Loucy (cell line): ENCODE results near the gene HIRA.

Experiments
- H2AFZ ChIP-seq: fragments of 200-600 bp; sonication (generic); 2 replicates; pipeline ENCODE4 v1.6.0; 2016; ENCODE audit warnings: antibody characterized with exemption, mild to moderate bottlenecking, low read length, moderate library complexity
- H3F3A ChIP-seq: fragments of 200-600 bp; 2 replicates; pipeline ENCODE4 v1.6.0; 2016; ENCODE audit warnings: antibody characterized with exemption, low read depth, mild to moderate bottlenecking
- H3K27me3 ChIP-seq: fragments of 200-600 bp; sonication (generic); 2 replicates; pipeline ENCODE4 v1.6.1; 2014; ENCODE audit warnings: low read length, mild to moderate bottlenecking; ENCODE audit not compliant: insufficient read depth, poor library complexity, severe bottlenecking
- H3K36me3 ChIP-seq: fragments of 200-600 bp; sonication (generic); 2 replicates; pipeline ENCODE4 v1.6.1; 2016; ENCODE audit warnings: low read length; ENCODE audit not compliant: insufficient read depth
- H3K4me1 ChIP-seq: fragments of 200-600 bp; sonication (generic); 2 replicates; pipeline ENCODE4 v1.5.1; 2014; ENCODE audit warnings: low read length, mild to moderate bottlenecking; ENCODE audit not compliant: insufficient read depth, poor library complexity, severe bottlenecking
- H3K4me2 ChIP-seq: fragments of 200-600 bp; sonication (generic); 2 replicates; pipeline ENCODE4 v1.6.0; 2014; ENCODE audit warnings: antibody characterized with exemption, low read length, low read depth, mild to moderate bottlenecking; ENCODE audit not compliant: poor library complexity, severe bottlenecking
- H3K4me3 ChIP-seq: fragments of 200-600 bp; sonication (generic); 2 replicates; pipeline ENCODE4 v1.5.1; 2014; ENCODE audit warnings: low read length, mild to moderate bottlenecking, mixed read lengths; ENCODE audit not compliant: poor library complexity, severe bottlenecking
- H3K79me2 ChIP-seq: fragments of 200-600 bp; sonication (generic); 2 replicates; pipeline ENCODE4 v1.6.1; 2014; ENCODE audit warnings: low read length; ENCODE audit not compliant: insufficient read depth
- H3K9ac ChIP-seq: fragments of 200-600 bp; sonication (generic); 2 replicates; pipeline ENCODE4 v1.6.0; 2014; ENCODE audit warnings: mild to moderate bottlenecking, low read depth, low read length, moderate library complexity; ENCODE audit not compliant: poor library complexity, severe bottlenecking
- H3K9me2 ChIP-seq: fragments of 200-600 bp; sonication (generic); replicated peaks from 2 replicates; pipeline ENCODE4 v1.6.1; 2016; ENCODE audit warnings: low read depth, low read length, mixed read lengths
- H3K9me3 ChIP-seq: fragments of 200-600 bp; sonication (generic); 2 replicates; pipeline ENCODE4 v1.6.1; 2014; ENCODE audit warnings: mild to moderate bottlenecking, antibody characterized with exemption, low read length, low read depth; ENCODE audit not compliant: insufficient read depth
- H4K20me1 ChIP-seq: fragments of 200-600 bp; sonication (generic); 2 replicates; pipeline ENCODE4 v1.6.0; 2014; ENCODE audit warnings: antibody characterized with exemption, low read length, mild to moderate bottlenecking; ENCODE audit not compliant: insufficient read depth, poor library complexity, severe bottlenecking
- EZH2phosphoT487 ChIP-seq: fragments of 200-600 bp; IDR thresholded peaks from 2 replicates; pipeline ENCODE4 v1.6.1; 2018; ENCODE audit warnings: antibody characterized with exemption, mild to moderate bottlenecking, moderate library complexity, borderline replicate concordance
- TF ChIP-seq, protein P1 (sequence below): fragments of 200-600 bp; sonication (generic); conservative IDR thresholded peaks from 2 replicates; pipeline ENCODE4 v1.5.1; 2014; ENCODE audit warnings: mild to moderate bottlenecking, antibody characterized with exemption, low read length

The HIRA gene

GRCh38 chr22:19466126-19466716 lies 34.7 kb upstream of the HIRA start:
- Histone ChIP-seq H3K9ac (no peak overlapping the region), H3K27me3 (no peaks in the 10 kb centered on the region), H3F3A (no peaks in the 10 kb centered on the region), H3K9me3 (no peaks in the 10 kb centered on the region), H3K36me3 (peaks cover 81% of the 10 kb centered on the region; the same call in 1 of the 2 replicates), H3K4me2 (no peak overlapping the region), H3K9me2 (no peaks in the 10 kb centered on the region), H2AFZ (no peak overlapping the region), H4K20me1 (no peaks in the 10 kb centered on the region), H3K4me3 (no peak overlapping the region), H3K4me1 (no peaks in the 10 kb centered on the region), H3K79me2 (no peaks in the 10 kb centered on the region)
- TF ChIP-seq, protein P1, sequence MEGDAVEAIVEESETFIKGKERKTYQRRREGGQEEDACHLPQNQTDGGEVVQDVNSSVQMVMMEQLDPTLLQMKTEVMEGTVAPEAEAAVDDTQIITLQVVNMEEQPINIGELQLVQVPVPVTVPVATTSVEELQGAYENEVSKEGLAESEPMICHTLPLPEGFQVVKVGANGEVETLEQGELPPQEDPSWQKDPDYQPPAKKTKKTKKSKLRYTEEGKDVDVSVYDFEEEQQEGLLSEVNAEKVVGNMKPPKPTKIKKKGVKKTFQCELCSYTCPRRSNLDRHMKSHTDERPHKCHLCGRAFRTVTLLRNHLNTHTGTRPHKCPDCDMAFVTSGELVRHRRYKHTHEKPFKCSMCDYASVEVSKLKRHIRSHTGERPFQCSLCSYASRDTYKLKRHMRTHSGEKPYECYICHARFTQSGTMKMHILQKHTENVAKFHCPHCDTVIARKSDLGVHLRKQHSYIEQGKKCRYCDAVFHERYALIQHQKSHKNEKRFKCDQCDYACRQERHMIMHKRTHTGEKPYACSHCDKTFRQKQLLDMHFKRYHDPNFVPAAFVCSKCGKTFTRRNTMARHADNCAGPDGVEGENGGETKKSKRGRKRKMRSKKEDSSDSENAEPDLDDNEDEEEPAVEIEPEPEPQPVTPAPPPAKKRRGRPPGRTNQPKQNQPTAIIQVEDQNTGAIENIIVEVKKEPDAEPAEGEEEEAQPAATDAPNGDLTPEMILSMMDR: no peak
- TF ChIP-seq EZH2phosphoT487: no peak

DNA sequence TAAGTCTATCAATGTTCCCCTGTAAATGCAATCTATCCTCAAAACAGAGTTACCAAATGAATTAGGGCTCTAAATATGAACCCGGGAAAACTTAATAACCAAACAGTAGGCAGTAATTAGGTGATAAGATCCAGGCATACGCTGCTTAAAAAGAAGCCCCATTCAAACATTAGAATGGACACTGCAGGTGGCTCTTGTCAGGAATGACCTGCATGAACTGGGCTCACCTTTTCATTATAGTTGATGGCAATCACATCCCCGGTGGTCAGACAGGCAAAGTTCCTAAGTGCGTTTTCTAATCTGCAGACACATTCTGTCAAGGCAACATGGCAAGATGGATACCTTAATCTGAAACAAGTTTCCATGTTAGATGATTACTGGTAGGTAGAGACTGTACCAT lies 33.4 kb upstream of the HIRA start:
- H2AFZ ChIP-seq: no peak overlapping the region
- no peaks in the 10 kb centered on the region for H3K79me2 ChIP-seq
- H3K9me2 ChIP-seq: no peaks in the 10 kb centered on the region
- H3K9ac ChIP-seq: no peak overlapping the region
- H3K27me3 ChIP-seq: no peaks in the 10 kb centered on the region
- no peak for TF ChIP-seq EZH2phosphoT487
- TF ChIP-seq, protein P1: no peak
- H4K20me1 ChIP-seq: no peaks in the 10 kb centered on the region
- H3K4me1 ChIP-seq: no peaks in the 10 kb centered on the region
- no peak overlapping the region for H3K4me3 ChIP-seq
- no peaks in the 10 kb centered on the region for H3F3A ChIP-seq
- no peak overlapping the region for H3K4me2 ChIP-seq
- H3K9me3 ChIP-seq: no peaks in the 10 kb centered on the region
- H3K36me3 ChIP-seq: peaks cover 79% of the 10 kb centered on the region; the same call in 1 of the 2 replicates

GRCh38 chr22:19464546-19464945 lies 33.0 kb upstream of the HIRA start:
- H3K4me2 ChIP-seq: no peak overlapping the region
- H3K9me3 ChIP-seq: no peaks in the 10 kb centered on the region
- no peaks in the 10 kb centered on the region for H4K20me1 ChIP-seq
- no peaks in the 10 kb centered on the region for H3K27me3 ChIP-seq
- H2AFZ ChIP-seq: no peak overlapping the region
- H3F3A ChIP-seq: no peaks in the 10 kb centered on the region
- H3K9ac ChIP-seq: no peak overlapping the region
- H3K4me3 ChIP-seq: no peak overlapping the region
- no peaks in the 10 kb centered on the region for H3K4me1 ChIP-seq
- TF ChIP-seq EZH2phosphoT487: no peak
- TF ChIP-seq, protein P1: no peak
- no peaks in the 10 kb centered on the region for H3K79me2 ChIP-seq
- H3K9me2 ChIP-seq: no peaks in the 10 kb centered on the region
- H3K36me3 ChIP-seq: peaks cover 74% of the 10 kb centered on the region; the same call in 1 of the 2 replicates
